Mucosa of stomach (tissue), 1 donor: ENCODE data around the gene RGS9.
"Not testable (repeated sequence)": the region's sequence is repeated elsewhere in the genome, so short reads cannot be mapped to it uniquely, and the experiment has no call there.

Experiments
- H3K27me3 ChIP-seq: one replicate; pipeline ENCODE4 v1.7.0; 2013; ENCODE audit warnings: mild to moderate bottlenecking, low read length; ENCODE audit not compliant: control insufficient read depth, insufficient read depth
- H3K36me3 ChIP-seq: one replicate; pipeline ENCODE4 v1.7.0; 2013; ENCODE audit warnings: low read length; ENCODE audit not compliant: control insufficient read depth, insufficient read depth
- H3K4me1 ChIP-seq: one replicate; pipeline ENCODE4 v1.7.0; 2013; ENCODE audit warnings: mild to moderate bottlenecking, low read length; ENCODE audit not compliant: control insufficient read depth, insufficient read depth
- H3K4me3 ChIP-seq: one replicate; pipeline ENCODE4 v1.7.0; 2013; ENCODE audit warnings: low read length
- H3K9ac ChIP-seq: one replicate; pipeline ENCODE4 v1.7.0; 2013; ENCODE audit warnings: mild to moderate bottlenecking, low read length, moderate library complexity
- H3K9me3 ChIP-seq: one replicate; pipeline ENCODE4 v1.7.0; 2013; ENCODE audit warnings: mild to moderate bottlenecking, low read length, moderate library complexity; ENCODE audit not compliant: control insufficient read depth
- donor health status: Pancreatic carcinoma.

RGS9 gene

GRCh38 chr17:65193716-65194293, 56.6 kb downstream of the RGS9 start:
- no peaks in the 10 kb centered on the region for H3K36me3 ChIP-seq
- no peak overlapping the region for H3K4me3 ChIP-seq
- H3K9me3 ChIP-seq = no peaks in the 10 kb centered on the region
- H3K9ac ChIP-seq = no peak overlapping the region
- peaks cover 3% of the 10 kb centered on the region for H3K4me1 ChIP-seq
- peaks cover 4% of the 10 kb centered on the region for H3K27me3 ChIP-seq

GRCh38 chr17:65194670-65195334, 57.6 kb downstream of the RGS9 start:
- no peaks in the 10 kb centered on the region for H3K36me3 ChIP-seq

GRCh38 chr17:65195716-65196115, 58.5 kb downstream of the RGS9 start:
- H3K4me3 ChIP-seq = no peak overlapping the region
- H3K9me3 ChIP-seq = no peaks in the 10 kb centered on the region
- H3K9ac ChIP-seq = no peak overlapping the region
- H3K27me3 ChIP-seq = no peaks in the 10 kb centered on the region
- H3K36me3 ChIP-seq = no peaks in the 10 kb centered on the region
- peaks cover 3% of the 10 kb centered on the region for H3K4me1 ChIP-seq

More at GRCh38 chr17:65194670-65195334, 57.6 kb downstream of the RGS9 start:
- H3K27me3 ChIP-seq = no peaks in the 10 kb centered on the region
- H3K4me3 ChIP-seq = no peak overlapping the region
- no peak overlapping the region for H3K9ac ChIP-seq
- peaks cover 3% of the 10 kb centered on the region for H3K4me1 ChIP-seq
- no peaks in the 10 kb centered on the region for H3K9me3 ChIP-seq

GRCh38 chr17:65196617-65197016, 59.4 kb downstream of the RGS9 start:
- H3K4me3 ChIP-seq = no peak overlapping the region
- no peaks in the 10 kb centered on the region for H3K9me3 ChIP-seq
- no peaks in the 10 kb centered on the region for H3K27me3 ChIP-seq
- peaks cover 3% of the 10 kb centered on the region for H3K4me1 ChIP-seq
- no peak overlapping the region for H3K9ac ChIP-seq
- no peaks in the 10 kb centered on the region for H3K36me3 ChIP-seq

- no peaks in the 10 kb centered on the region for H3K27me3 ChIP-seq
- no peak overlapping the region for H3K9ac ChIP-seq
- H3K4me1 ChIP-seq = peaks cover 3% of the 10 kb centered on the region
- H3K9me3 ChIP-seq = no peaks in the 10 kb centered on the region
- no peak overlapping the region for H3K4me3 ChIP-seq
- H3K36me3 ChIP-seq = no peaks in the 10 kb centered on the region
These were observed 60.0 kb downstream of the RGS9 start for GRCh38 chr17:65197201-65197600.

- Histone ChIP-seq H3K9me3 (no peaks in the 10 kb centered on the region), H3K9ac (no peak overlapping the region), H3K4me1 (peaks cover 3% of the 10 kb centered on the region), H3K4me3 (no peak overlapping the region), H3K27me3 (no peaks in the 10 kb centered on the region), H3K36me3 (no peaks in the 10 kb centered on the region)
These were observed 61.6 kb downstream of the RGS9 start for GRCh38 chr17:65198653-65199382.

GRCh38 chr17:65201331-65201730, 64.2 kb downstream of the RGS9 start:
- H3K36me3 ChIP-seq = no peaks in the 10 kb centered on the region
- H3K4me1 ChIP-seq = no peaks in the 10 kb centered on the region
- no peaks in the 10 kb centered on the region for H3K27me3 ChIP-seq
- H3K4me3 ChIP-seq = no peak overlapping the region
- H3K9me3 ChIP-seq = no peaks in the 10 kb centered on the region
- no peak overlapping the region for H3K9ac ChIP-seq

- Histone ChIP-seq H3K9ac (no peak overlapping the region), H3K27me3 (no peaks in the 10 kb centered on the region), H3K9me3 (no peaks in the 10 kb centered on the region), H3K4me1 (no peaks in the 10 kb centered on the region), H3K4me3 (no peak overlapping the region), H3K36me3 (no peaks in the 10 kb centered on the region)
These were observed 65.8 kb downstream of the RGS9 start for GRCh38 chr17:65202844-65203571.

- H3K9me3 ChIP-seq = no peaks in the 10 kb centered on the region
These were observed 66.8 kb downstream of the RGS9 start for GRCh38 chr17:65204001-65204400.

GRCh38 chr17:65205655-65206054, 68.5 kb downstream of the RGS9 start:
- Histone ChIP-seq H3K36me3 (no peaks in the 10 kb centered on the region), H3K27me3 (no peaks in the 10 kb centered on the region), H3K9me3 (no peaks in the 10 kb centered on the region), H3K9ac (no peak overlapping the region), H3K4me1 (no peaks in the 10 kb centered on the region), H3K4me3 (no peak overlapping the region)

More at GRCh38 chr17:65204001-65204400, 66.8 kb downstream of the RGS9 start:
- H3K4me3 ChIP-seq = no peak overlapping the region
- H3K9ac ChIP-seq = no peak overlapping the region
- no peaks in the 10 kb centered on the region for H3K27me3 ChIP-seq
- H3K4me1 ChIP-seq = no peaks in the 10 kb centered on the region
- H3K36me3 ChIP-seq = no peaks in the 10 kb centered on the region

- not testable (repeated sequence) for H3K9me3 ChIP-seq, H3K36me3 ChIP-seq, H3K4me1 ChIP-seq, H3K27me3 ChIP-seq, H3K9ac ChIP-seq, H3K4me3 ChIP-seq
These were observed 70.3 kb downstream of the RGS9 start for GRCh38 chr17:65207448-65207847.

GRCh38 chr17:65208717-65209116, 71.5 kb downstream of the RGS9 start:
- H3K4me3 ChIP-seq = no peak overlapping the region
- no peaks in the 10 kb centered on the region for H3K27me3 ChIP-seq
- no peak overlapping the region for H3K9ac ChIP-seq
- H3K36me3 ChIP-seq = no peaks in the 10 kb centered on the region
- no peaks in the 10 kb centered on the region for H3K4me1 ChIP-seq
- no peaks in the 10 kb centered on the region for H3K9me3 ChIP-seq
